ENCODE data around the gene TRIO. TPM values are rescaled to one million over a fixed set of nuclear protein-coding genes. Genes with fewer than 3 reads are reported as not detected.
A peak's percentile ranks its signal among the peaks of the same experiment; 100 is the strongest.

The TRIO gene
- total RNA-seq, 6 donors from 2014 or later: 138 to 408 (median 156) TPM

DNA sequence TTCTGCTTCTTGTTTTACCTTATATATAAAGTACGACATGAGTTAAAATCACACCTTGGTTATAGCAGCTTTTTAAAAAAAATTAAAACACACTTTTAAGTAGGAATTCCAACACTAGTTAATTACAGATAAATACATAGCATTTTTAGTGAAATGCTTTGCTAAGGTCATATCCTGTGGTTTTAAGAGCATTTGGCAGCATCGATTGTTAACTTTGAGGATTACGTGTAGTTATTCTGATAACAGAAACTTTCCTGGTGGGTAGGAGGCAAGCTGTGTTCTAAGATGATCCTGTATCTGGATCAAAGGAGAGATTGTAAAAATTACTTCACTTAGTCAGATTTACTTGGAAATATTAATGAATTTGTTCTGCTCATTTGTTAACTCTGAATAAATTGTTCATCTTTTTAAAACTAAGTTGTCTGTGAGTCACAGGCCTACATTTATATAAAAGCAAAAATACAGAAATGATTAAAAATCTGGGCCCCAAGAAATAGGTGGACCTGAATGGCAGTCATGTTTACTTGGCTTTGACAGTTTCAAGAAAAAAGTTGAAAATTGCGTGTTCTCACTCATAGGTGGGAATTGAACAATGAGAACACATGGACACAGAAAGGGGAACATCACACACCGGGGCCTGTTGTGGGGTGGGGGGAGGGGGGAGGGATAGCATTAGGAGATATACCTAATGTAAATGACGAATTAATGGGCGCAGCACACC lies 58.3 kb downstream of the TRIO start:
- Histone ChIP-seq H3K27ac (no peak overlapping the region), H3K36me3 (no peaks in the 10 kb centered on the region), H3K4me1 (peaks cover 16 to 47% (median 39%) of the 10 kb centered on the region in 4 donors), H3K27me3 (no peaks in the 10 kb centered on the region), H3K9me3 (no peaks in the 10 kb centered on the region), H3K4me3 (no peak overlapping the region)
- ATAC-seq (ENCODE audit: low FRiP score in 2 of 2) (no peak), DNase-seq (no peak)
- WGBS, 2 donors: 66 to 75% methylated on average over 7 of the region's 7 CpGs
- TF ChIP-seq POLR2A (IDR thresholded peaks at IDR 0.05) (no peak), POLR2AphosphoS5 (IDR thresholded peaks at IDR 0.05) (no peak), EP300 (IDR thresholded peaks at IDR 0.05) (no peak)
- TF ChIP-seq, protein P1, sequence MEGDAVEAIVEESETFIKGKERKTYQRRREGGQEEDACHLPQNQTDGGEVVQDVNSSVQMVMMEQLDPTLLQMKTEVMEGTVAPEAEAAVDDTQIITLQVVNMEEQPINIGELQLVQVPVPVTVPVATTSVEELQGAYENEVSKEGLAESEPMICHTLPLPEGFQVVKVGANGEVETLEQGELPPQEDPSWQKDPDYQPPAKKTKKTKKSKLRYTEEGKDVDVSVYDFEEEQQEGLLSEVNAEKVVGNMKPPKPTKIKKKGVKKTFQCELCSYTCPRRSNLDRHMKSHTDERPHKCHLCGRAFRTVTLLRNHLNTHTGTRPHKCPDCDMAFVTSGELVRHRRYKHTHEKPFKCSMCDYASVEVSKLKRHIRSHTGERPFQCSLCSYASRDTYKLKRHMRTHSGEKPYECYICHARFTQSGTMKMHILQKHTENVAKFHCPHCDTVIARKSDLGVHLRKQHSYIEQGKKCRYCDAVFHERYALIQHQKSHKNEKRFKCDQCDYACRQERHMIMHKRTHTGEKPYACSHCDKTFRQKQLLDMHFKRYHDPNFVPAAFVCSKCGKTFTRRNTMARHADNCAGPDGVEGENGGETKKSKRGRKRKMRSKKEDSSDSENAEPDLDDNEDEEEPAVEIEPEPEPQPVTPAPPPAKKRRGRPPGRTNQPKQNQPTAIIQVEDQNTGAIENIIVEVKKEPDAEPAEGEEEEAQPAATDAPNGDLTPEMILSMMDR (IDR thresholded peaks at IDR 0.05): no peak

DNA sequence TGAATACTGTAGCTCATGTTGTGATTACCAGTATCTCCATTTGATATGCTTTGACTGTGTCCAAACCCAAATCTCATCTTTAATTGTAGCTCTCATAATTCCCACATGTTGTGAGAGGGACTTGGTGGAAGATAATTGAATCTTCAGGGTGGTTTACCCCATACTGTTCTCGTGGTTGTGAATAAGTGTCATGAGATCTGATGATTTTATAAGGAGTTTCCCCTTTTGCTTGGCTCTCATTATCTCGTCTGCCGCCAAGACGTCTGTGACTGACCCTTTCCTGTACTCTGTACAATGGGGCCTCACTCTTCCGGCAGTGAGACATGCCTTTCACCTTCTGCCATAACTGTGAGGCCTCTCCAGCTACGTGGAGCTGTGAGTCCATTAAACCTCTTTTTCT lies 59.3 kb downstream of the TRIO start:
- Histone ChIP-seq H3K27me3 (no peaks in the 10 kb centered on the region), H3K4me1 (peaks cover 16 to 55% (median 37%) of the 10 kb centered on the region in 4 donors), H3K4me3 (no peak overlapping the region), H3K9me3 (no peaks in the 10 kb centered on the region), H3K27ac (peak overlapping the region in 3 of 4 donors; percentile 4 to 43 (median 33)), H3K36me3 (no peaks in the 10 kb centered on the region)
- DNase-seq (peak in 1 of 2 donors; percentile 56), ATAC-seq (ENCODE audit: low FRiP score in 2 of 2) (peak in 1 of 2 donors; percentile 49)
- 38 to 49% methylated on average over 6 of the region's 6 CpGs for WGBS, 2 donors
- TF ChIP-seq, protein P1 (IDR thresholded peaks at IDR 0.05): no peak
- peak in 1 of 4 donors; percentile 16 for TF ChIP-seq EP300 (IDR thresholded peaks at IDR 0.05)
- TF ChIP-seq POLR2A (IDR thresholded peaks at IDR 0.05): peak in 1 of 4 donors; percentile 72
- TF ChIP-seq POLR2AphosphoS5 (IDR thresholded peaks at IDR 0.05): peak in 1 of 2 donors; percentile 35

DNA sequence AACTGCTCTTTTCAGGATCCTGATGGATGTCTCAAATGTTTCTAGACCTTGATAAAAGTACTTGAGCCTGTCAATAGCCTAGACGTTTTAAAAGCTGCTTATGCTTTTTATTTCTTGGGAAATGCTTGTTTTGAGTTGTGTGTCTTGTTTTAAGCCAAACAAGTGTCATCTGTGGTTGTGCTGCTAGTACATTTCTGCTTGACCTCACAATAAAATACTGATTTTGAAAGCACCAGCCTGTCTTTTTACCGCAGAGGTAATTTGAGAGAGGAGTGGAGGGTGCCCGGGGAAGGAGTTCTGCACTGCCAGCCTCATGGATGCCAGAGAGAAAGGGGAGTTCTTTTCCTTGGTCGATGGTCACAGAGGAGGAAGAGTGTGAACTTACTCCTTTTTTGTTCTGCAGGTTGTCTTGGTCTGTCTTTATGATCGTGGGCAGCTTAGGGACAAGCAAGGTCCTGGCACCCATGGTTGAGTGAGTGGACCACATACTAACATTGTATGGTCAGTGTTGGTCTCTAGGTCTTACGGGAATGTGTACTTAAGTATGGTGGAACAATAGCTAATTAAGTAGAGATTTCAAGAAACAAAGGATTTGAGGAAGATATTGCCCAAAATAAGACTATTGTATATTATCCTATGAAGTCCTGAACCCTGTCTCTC lies 61.0 kb downstream of the TRIO start:
- no peaks in the 10 kb centered on the region for H3K27me3 ChIP-seq
- WGBS, 2 donors: 68 to 72% methylated on average over 6 of the region's 6 CpGs
- H3K36me3 ChIP-seq: no peaks in the 10 kb centered on the region
- H3K4me3 ChIP-seq: no peak overlapping the region
- no peak for ATAC-seq (ENCODE audit: low FRiP score in 2 of 2)
- DNase-seq: no peak
- H3K4me1 ChIP-seq: peaks cover 30 to 71% (median 49%) of the 10 kb centered on the region in 4 donors
- no peak for TF ChIP-seq POLR2A (IDR thresholded peaks at IDR 0.05)
- no peak for TF ChIP-seq EP300 (IDR thresholded peaks at IDR 0.05)
- no peak for TF ChIP-seq POLR2AphosphoS5 (IDR thresholded peaks at IDR 0.05)
- TF ChIP-seq, protein P1 (IDR thresholded peaks at IDR 0.05): no peak
- no peaks in the 10 kb centered on the region for H3K9me3 ChIP-seq
- peak overlapping the region; percentile 45 to 75 (median 65) for H3K27ac ChIP-seq

DNA sequence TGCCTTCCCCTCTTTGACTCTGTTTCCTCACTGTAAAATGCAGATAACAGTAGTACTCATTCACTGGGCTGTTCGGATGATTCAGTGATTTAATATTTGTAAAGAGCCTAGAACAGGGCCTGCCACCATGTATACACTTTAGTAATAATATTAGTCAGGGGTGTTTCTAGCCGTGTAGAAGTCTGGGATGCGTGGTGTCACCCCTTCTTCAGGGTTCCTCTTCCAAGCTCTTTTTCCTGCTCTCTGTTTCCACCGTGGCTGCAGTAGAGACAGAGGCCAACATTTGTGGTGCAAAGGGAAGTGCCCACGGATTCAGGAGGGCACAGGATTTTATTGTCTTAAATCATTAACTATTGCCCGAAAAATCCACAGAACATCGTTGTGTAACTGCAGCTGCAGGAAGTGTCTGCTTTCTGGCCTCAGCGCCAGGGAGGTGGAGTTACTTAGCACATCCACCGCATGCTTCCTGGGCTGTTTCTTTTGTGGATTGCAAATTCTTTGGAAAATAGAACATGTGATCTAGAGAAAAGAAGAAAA lies 61.7 kb downstream of the TRIO start:
- Histone ChIP-seq H3K27ac (peak overlapping the region; percentile 45 to 75 (median 65)), H3K9me3 (no peaks in the 10 kb centered on the region), H3K36me3 (no peaks in the 10 kb centered on the region), H3K4me3 (no peak overlapping the region), H3K4me1 (peaks cover 30 to 73% (median 50%) of the 10 kb centered on the region in 4 donors), H3K27me3 (no peaks in the 10 kb centered on the region)
- ATAC-seq (ENCODE audit: low FRiP score in 2 of 2): peak; percentile 60 to 84
- 11 to 12% methylated on average over 9 of the region's 9 CpGs for WGBS, 2 donors
- DNase-seq: peak in 1 of 2 donors; percentile 71
- peak; percentile 40 to 46 for TF ChIP-seq POLR2AphosphoS5 (IDR thresholded peaks at IDR 0.05)
- peak in 1 of 4 donors; percentile 10 for TF ChIP-seq EP300 (IDR thresholded peaks at IDR 0.05)
- peak in 1 of 4 donors; percentile 59 for TF ChIP-seq POLR2A (IDR thresholded peaks at IDR 0.05)
- TF ChIP-seq, protein P1 (IDR thresholded peaks at IDR 0.05): no peak

Data from upper lobe of left lung (tissue), 6 donors.